Measurements from ENCODE around the gene ADAMTSL3.

DNA sequence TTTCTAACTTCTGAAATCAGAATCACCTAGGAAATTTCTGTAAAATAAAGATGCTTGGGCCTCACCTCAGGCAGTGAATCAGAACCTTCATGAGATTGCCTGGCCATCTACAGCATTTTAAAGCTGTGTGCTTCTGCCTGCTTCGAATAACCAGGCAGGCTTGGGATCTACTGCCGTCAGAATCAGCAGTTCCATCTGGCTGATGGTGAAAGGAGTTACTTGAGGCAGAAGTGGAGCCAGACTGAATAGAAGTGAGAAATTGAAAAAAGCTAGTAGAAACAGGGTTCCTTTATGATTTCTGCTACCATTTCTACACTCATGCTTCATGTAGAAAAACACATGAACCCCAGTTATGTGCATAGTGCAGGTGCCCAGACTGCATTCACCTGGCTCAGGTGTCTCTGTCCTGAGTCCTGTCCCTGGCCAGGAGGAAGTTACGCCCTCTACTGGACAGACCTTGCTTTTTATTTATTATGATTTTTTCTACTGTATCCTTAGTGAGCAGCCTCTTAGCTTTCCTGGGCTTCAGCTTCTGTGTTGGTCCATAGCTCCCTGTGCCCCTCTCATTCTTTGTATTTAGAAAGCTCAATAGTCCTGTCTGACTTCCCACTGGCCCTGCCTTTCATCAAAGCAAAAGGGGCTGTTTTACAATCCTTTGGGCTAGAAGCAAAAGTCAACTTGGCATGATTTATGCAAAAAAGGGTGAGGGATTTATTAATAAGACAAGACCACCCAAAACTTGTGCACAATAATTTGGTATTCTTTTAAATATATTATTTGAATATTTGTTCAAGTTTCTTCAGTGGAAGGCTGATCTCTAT is 380.9 kb downstream of the ADAMTSL3 start:
- TF ChIP-seq, protein P1, sequence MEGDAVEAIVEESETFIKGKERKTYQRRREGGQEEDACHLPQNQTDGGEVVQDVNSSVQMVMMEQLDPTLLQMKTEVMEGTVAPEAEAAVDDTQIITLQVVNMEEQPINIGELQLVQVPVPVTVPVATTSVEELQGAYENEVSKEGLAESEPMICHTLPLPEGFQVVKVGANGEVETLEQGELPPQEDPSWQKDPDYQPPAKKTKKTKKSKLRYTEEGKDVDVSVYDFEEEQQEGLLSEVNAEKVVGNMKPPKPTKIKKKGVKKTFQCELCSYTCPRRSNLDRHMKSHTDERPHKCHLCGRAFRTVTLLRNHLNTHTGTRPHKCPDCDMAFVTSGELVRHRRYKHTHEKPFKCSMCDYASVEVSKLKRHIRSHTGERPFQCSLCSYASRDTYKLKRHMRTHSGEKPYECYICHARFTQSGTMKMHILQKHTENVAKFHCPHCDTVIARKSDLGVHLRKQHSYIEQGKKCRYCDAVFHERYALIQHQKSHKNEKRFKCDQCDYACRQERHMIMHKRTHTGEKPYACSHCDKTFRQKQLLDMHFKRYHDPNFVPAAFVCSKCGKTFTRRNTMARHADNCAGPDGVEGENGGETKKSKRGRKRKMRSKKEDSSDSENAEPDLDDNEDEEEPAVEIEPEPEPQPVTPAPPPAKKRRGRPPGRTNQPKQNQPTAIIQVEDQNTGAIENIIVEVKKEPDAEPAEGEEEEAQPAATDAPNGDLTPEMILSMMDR (IDR thresholded peaks at IDR 0.05), result peak; percentile 62
- TF ChIP-seq ZFX (IDR thresholded peaks at IDR 0.05; ENCODE audit: borderline replicate concordance), result no peak
